GM18868 (cell line): ENCODE results near the gene EVA1C.
"Not testable (repeated sequence)": the region's sequence is repeated elsewhere in the genome, so short reads cannot be mapped to it uniquely, and the experiment has no call there.

Experiments used
- ATAC-seq: cut with Tn5 transposase; IDR thresholded peaks from one replicate; pipeline ENCODE4 v1.9.1; 2021; ENCODE audit warnings: mild to moderate bottlenecking, moderate library complexity; ENCODE audit not compliant: unreplicated experiment

Gene EVA1C

DNA sequence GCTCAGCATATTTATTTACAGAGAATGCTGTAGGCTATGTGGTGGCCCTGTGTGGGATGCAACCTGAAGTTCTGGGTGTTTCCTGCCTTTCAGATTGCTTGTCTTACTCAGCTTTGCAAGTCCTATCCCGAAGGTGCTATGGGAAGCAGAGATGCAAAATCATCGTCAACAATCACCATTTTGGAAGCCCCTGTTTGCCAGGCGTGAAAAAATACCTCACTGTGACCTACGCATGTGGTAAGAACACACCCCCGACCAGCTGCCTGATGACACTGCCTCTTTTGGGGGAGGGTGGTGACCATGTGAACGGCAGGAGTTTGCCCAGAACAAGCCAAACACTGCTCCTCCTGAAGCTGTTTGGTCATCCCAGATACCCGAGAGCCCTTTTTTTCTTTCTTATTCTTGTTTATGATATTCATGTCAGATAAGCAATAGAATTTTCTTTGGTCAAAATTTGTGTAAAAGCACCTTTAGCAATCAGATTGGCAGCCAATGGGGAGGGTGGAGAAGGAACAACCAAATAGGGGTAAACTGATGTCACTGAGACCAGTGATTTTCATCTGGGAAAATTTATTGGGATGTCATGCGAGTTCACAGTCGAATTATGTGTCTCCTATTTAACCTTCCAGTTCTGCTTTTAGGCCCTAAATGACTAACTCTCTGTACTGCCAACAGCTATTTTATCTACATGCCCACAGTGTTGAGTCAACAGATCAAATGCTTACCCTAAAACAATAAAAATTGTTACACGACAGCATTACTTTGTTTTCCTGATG, 82.6 kb downstream of the EVA1C start:
- ATAC-seq: no peak

DNA sequence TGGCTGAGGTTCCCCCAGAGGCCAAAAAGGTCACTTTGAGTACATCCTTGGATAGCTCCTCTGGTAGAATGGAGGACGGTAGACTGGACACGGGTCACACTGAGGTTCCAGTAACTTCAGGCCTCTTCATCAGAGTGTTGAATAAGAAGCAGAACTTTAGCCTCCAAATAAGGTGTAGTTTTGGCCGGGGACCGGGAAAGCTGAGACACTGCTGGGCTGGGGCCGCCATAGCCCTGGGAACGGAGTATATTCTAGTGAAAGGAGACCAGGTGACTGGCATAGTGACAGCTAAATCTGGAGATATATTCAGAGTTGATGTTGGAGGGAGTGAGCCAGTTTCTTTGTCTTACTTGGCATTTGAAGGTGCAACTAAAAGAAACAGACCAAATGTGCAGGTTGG, 84.1 kb downstream of the EVA1C start:
- ATAC-seq: no peak

DNA sequence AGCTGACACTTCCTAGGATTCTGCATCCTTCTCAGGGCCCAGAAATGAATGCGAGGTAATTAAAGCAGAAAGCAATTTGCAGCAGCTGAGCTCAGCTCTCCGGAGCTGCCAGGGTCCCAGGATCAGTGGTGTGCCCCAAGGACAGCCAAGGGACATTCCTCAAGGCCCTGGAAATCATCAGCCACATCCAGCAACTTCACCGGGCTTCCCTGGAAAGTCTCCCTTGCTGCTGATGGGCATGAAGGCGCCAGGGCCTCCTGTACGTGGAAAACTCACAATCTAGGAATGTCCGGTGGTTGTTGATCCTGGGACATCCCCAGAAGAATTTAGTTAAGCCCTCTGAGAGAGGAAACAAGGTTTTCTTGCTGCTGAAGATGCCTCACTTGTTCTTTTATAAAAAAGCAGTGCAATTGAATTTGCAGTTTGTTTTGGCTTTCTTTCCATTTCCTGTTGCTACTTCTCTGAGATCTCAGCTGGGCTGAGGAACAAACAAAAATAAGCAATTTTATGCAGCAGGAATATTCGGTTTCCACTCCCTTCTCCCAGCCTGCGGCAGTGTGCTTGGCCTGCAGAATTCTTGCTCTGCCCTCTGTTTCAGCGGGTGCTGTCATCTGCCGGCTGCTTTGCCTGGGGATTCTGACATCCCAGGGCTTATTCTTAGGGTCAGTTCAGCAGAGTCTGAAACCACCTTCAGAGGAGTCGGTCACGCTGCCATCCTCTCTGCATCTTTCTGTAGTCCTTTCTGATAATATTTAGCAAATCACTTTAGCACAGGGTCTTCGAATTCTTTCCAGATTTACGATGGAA, 86.9 kb downstream of the EVA1C start:
- ATAC-seq: no peak

DNA sequence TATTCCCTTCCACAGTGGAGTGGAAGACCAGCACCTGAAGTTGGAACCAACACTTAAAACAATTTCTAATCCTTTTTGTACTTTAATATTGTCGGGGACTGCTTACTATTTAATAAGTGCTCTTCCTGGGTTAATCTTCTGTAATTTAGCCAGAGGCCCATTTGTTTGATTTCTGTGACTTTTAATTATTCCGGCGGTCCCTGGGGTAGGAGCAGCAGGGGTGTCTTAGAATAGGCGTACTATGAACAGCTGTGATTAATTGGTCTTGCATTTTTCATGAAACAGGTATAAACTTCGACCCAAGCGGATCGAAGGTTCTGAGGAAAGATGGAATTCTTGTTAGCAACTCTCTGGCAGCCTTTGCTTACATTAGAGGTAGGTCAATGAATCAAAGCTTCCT, 91.1 kb downstream of the EVA1C start:
- not testable (repeated sequence) for ATAC-seq

DNA sequence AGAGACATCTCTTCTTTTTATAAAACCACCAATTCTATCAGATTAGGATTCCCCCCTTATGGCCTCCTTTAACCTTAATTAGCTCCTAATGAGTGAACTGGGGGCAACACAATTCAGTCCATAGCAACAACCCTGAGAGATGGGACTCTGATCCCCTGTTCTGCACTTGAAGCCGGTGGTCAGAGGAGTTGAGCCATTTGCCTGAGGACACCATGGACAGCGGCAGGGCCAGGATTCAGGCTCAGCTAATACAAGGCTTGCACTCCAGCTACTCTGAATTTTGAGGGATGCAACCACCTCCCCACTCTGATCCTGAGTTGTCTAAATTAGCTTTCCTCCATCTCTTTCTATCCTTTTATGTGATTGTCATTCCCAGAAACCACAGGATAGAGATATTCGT, 93.3 kb downstream of the EVA1C start:
- not testable (repeated sequence) for ATAC-seq

DNA sequence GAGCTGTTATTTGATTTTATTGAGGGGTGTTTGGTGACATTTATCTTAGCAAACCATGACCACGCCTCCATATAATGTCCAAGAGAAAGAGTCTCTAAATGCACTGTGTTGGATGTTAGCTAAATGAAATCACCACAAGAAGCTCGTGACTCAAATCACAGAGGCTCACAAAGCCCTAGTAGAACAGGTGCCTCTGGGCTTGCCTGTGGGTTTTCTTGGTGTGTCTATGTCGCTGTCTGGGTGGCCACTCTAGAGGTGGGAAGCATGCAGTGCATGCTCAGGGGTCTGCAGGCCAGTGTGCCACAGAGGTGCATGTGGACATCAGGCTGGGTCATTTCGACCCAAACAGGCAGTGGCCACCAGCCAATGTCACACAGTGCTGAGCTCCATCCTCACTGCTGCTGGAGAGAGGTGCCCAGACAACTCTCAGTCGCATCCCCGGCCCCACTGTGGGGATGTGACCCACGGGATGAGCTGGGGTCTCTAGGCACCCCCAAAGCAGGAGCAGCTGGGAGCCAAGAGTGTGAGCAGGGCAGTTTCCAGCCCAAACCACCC, 94.0 kb downstream of the EVA1C start:
- ATAC-seq: not testable (repeated sequence)

DNA sequence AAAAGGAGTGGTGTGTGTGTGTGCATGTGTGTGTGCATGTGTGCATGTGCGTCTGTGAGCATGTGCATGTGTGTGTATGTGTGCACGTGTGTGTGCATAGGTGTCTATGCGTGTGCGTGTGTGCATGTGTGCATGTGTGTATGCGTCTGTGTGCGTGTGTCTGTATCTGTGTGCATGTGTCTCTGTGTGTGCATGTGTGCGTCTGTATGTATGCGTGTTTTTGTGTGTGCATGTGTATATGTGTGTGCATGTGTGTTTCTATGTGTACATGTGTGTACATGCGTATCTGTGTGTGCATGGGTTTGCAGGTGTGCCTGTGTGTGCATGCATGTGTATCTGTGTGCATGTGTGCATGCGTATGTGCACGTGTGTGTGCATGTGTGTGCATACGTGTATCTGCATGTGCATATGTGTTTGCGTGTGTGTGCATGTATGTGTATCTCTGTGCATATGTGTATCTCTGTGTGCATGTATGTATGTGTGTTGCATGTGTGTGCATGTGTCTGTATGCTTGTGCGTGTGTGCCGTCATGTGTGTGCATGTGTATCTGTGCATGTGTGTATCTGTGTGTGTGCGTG, 94.9 kb downstream of the EVA1C start:
- ATAC-seq: no peak

DNA sequence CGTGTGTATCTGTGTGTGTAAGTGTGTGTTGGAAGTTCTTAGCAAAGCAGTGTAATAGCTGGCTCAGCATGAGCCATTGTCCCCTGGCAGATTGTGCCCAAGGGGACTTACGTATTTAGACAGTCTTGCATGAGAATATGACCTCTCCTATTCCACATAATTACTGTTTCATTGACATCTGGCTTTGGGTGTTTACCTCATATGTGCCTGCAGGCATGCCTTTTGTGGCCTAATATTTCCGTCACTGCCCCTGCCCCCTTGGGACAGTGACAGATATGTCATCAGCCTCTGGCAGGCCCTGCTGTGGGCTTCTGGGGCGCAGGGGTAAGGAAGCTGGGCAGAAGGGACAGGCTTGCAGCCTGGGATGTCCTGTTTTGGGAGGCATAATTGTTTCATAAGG, 95.5 kb downstream of the EVA1C start:
- ATAC-seq: not testable (repeated sequence)

DNA sequence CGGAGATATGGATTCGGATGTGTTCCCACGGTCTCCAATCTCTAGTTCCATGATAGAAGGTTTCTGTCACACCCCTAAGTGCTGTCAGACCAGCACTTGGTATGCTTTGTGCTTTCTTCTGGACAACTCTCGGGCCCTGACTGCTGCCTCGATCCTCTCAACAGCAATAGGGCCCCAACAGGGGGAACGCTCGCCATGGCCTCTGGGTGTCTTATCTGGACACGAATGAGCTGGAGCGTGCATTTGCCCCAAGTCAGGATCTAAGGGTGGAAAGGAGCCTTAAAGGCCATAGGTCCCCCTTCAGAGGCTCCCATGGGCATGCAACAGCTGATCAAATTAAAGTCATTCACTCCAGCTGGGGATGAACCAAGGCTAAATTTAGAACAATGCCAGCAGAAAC, 96.1 kb downstream of the EVA1C start:
- ATAC-seq: no peak

DNA sequence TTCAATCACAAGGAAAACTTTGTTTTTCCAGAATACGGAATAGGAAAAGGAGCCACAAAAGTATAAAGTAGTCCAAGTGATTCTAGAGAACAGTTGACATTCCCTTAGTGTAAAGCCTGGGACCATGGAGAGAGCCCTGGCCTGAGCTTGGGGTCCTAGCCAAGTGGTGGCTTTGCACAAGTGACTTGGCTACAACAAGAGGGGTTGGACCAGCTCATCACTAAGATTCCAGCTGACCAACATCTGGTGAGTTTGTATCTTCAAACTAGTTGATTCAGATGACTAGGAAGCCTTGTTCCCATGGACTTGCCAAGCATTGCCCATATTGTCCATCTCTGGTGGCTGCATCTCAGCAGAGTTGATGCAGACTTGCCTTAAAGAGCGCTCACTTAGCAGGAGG, 96.5 kb downstream of the EVA1C start:
- not testable (repeated sequence) for ATAC-seq

DNA sequence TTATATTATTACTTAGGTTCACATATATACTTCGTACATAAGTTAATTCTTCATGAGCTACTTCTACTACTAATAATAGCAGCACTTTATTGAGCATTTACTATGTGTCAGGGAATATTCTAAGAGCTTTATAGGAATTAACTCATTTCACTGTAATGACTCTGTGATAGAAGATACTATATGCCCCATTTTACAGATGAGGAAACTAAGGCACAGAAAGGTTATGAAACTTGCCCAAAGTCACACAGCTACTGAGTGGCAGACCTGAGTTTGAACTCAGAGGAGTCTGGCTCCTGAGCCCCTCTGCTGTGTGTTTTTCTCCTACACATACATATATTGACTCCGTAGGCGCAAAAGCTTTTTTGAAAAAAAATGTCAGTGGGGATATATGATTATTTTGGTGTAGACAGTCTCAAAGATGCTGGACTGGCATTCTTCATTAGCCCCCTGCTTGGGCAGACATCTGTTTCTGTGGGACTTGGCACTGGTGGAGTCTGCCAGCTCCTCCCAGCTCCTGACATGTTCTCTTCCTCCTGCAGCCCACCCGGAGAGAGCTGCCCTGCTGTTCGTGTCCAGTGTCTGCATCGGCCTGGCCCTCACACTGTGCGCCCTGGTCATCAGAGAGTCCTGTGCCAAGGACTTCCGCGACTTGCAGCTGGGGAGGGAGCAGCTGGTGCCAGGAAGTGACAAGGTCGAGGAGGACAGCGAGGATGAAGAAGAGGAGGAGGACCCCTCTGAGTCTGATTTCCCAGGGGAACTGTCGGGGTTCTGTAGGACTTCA, 102.0 kb downstream of the EVA1C start:
- ATAC-seq: no peak

DNA sequence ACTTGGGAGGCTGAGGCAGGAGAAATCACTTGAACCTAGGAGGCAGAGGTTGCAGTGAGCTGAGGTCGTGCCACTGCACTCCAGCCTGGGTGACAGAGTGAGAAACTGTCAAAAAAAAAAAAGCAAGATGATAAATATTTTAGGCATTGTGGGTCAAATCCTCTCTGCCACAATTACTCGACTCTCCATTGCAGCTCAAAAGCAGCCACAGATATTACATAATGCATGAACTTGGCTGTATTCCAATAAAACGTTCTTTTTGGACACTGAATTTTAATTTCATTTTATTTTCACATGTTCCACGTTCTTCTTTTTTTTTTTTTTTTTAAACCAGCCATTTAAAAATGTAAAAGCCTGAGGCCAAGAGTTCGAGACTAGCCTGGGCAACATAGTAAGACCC, 103.4 kb downstream of the EVA1C start:
- no peak for ATAC-seq

DNA sequence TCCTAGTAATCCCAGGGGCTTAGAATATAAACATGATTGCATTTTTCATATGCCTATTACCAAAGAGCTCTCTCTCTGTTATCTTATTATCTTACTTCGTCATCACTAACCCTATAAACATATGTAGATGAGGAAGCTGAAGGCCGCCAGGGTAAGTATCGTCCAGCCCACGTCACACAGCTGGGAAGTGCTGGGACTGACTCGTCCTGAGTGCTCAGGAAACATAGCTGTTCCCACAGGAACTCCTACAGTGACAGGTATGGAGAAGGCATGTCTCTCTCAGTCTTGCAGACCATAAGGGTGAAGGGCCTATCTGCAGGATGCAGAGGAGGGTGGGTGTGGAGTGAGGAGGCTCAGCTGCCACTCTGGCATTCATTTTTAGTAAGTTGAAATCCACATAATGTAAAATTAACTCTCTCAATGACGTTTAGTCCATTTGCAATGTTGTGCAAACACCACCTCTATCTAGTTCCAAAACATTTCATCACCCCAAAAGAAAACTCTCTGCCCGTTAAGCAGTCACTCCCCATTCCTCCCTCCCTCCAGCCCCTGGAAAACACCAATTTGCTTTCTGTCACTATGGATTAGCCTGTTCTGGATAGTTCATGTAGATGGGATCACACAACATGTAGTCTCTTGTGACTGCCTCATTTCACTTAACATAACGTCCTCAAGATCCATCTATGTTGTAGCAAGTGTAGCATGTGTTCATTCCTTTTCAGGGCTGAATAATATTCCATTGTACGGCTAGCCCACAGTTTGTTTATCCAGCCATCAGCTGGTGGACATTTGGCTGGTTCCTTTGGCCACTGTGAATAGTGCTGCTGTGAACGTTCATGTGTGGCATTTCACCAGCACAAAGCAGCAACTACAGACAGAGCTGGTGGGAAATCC, 104.5 kb downstream of the EVA1C start:
- no peak for ATAC-seq

DNA sequence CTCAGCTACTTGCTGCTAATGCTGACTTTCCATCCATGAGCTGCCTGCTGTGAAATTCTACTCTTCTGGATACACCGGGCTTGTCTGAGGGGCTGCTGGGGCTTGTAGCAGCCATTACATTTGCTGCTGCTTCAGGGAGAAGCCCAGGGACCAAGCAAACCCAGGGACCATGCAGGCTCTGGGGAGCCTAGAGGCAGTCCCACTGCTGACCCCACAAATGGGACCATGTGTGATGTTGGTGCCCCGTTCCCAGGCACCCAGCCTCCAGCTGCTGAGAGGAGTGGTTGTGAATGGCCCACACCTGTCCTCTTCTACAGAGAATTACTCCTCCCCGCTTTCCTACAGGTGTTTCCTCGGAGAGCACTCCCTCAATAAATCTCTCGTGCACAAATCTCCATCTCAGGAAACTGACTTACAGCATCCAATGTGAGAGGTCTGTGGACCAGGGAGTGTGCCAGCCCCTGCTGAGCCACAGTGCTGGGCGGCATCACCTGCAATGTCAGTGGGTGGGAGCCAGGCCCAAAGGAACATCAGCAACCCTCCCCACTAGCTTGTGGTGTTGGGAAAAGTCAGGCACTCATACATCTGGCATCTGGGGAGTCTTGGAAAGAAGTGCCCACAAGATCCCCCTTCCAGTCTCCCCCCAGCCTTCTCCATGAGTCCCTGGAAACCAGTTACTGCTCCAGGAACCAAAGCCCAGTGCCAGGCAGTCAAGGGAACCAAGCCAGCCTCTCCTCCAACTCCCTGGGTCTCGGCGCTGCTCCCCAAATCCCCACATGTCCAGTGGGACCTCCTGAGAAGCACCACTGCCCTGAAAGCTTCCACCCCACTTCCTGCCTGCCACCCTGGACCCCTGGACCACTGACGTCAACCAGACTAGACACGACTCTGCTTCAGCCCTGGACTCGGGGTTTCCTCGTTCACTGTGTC, 107.7 kb downstream of the EVA1C start:
- no peak for ATAC-seq

DNA sequence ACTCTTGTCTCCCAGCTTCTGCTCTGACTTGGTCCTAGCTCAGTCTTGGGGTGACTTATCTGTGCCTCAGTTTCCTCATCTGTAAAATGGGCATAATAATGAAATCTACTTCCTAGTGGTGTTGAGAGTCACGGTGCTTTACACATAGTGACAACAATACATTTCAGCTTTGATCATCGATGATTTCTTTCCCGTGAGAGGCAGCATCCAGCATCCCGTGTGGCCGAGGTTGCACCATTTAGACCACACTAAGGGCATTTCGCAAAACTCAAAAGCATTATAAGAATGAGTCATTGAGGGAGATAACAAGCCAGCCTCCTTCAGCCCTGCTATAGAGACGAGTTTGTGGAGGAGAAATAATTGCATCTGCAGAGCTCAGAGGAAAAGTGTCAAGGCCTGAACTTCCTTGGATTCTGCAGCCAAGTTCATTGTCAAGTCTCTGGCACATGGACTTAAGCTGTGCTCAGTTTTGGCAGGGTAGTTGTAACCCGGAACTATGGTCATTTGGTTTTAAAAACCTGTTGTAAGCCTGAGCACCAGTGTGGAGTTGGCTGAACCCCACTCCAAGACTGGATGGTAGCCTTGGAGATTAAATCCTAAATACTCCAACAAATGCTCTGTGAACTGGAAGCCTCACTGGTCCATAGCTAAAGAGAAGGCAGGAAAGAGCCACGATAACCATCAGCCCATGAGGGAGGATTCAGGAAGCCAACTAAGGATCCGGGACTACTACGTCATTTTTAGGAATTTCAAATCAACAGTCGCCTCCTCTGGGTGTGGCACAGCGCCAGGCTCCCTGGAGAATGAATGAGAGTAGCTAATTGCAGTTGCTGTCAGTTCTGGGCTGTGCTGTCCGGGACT, 108.6 kb downstream of the EVA1C start:
- ATAC-seq: no peak

DNA sequence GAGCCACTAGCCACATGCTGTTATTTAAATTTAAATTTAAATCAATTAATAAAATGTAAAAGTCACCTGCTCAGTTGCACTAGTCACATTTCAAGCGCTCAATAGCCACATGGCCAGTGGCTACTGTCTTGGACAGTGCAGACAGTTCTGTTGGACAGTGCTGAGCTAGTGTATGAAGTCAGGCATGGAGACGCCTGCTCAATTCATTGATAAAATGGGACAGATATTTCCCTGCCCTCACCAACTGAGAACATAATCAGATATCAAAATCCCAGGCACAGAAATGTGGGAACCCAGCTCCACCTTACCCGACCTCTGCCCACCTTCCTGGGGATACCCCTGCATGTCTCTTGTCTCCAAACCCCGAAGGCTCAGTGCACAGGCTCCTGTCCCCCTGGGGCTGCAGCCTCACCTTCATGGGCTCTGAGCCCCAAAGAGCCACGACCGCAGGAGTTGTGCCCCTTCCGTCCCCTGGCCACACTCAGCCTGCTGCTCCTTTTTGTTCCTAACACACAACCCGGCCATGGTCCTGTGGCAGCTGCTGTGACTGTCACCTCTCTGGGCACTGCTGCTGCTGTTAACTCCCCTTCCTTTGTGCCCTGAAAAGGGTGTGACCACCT, 109.3 kb downstream of the EVA1C start:
- no peak for ATAC-seq

DNA sequence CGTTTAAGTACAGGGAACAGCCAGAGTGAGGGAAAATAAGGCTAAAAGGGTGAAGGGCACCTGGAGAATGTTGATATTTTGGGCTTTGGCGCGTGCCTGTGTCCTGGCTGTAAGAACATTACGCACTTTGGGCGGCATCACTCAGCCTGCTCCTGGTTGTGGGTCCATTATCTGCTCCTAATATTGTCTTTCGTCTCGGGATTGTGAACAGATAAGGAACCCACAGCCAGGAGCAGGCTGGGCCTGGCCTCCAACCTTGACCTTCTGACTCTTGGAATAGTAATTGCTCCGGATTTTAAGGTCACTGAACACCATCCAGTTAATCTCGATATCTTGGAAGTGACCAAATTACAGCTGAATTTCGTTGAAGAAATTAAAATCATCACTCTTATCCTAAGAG, 111.0 kb downstream of the EVA1C start:
- no peak for ATAC-seq
